Measurements from ENCODE around the gene FBXL16.

The FBXL16 gene

DNA sequence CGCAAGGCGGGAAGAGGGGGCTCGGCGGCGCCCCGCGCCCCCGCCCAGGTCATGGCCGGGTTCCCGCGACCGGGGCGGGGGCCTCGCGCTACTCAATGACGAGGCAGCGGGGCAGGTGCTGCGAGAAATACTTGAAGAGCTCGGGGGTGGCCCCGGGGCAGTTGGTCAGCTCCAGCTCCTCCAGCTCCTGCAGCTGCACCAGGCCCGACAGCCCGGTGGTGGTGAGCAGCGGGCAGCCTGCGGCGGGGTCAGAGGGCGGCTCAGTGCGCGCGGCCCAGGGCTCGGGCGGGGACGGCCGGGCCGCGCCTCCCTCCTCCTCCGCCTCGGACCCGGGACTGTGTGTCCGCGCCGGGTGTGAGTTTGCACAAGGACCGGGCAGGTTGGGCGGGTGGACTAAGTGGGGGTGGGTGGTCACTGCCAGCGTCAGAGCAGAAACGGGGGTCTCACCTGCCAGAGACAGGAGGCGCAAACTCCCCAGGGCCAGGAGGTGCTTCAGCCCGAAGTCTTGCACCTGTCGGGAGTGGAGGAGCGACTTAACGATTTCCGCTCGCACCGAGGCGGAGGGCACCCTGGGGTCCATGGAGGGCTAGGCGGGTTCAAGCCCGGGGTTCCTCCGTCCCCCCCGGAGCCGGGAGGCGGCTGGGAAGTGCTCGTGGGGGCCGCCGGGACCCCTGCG lies 11.3 kb downstream of the FBXL16 start:
- no peak overlapping the region for H3K9ac ChIP-seq (ENCODE audit: low read depth, low read length, poor library complexity, severe bottlenecking)
- H3K4me3 ChIP-seq (ENCODE audit: low read length, poor library complexity, severe bottlenecking), result no peak overlapping the region
- no peaks in the 10 kb centered on the region for H3F3A ChIP-seq (ENCODE audit: low read depth)
- TF ChIP-seq EZH2phosphoT487 (IDR thresholded peaks at IDR 0.05; ENCODE audit: borderline replicate concordance), result no peak
- TF ChIP-seq, protein P1, sequence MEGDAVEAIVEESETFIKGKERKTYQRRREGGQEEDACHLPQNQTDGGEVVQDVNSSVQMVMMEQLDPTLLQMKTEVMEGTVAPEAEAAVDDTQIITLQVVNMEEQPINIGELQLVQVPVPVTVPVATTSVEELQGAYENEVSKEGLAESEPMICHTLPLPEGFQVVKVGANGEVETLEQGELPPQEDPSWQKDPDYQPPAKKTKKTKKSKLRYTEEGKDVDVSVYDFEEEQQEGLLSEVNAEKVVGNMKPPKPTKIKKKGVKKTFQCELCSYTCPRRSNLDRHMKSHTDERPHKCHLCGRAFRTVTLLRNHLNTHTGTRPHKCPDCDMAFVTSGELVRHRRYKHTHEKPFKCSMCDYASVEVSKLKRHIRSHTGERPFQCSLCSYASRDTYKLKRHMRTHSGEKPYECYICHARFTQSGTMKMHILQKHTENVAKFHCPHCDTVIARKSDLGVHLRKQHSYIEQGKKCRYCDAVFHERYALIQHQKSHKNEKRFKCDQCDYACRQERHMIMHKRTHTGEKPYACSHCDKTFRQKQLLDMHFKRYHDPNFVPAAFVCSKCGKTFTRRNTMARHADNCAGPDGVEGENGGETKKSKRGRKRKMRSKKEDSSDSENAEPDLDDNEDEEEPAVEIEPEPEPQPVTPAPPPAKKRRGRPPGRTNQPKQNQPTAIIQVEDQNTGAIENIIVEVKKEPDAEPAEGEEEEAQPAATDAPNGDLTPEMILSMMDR (conservative IDR thresholded peaks at IDR 0.05; ENCODE audit: low read length), result no peak
- no peaks in the 10 kb centered on the region for H3K9me3 ChIP-seq (ENCODE audit: insufficient read depth, low read depth, low read length)
- peaks cover 5% of the 10 kb centered on the region for H3K4me1 ChIP-seq (ENCODE audit: insufficient read depth, low read length, poor library complexity, severe bottlenecking)
- H3K79me2 ChIP-seq (ENCODE audit: insufficient read depth, low read length), result peaks cover 5% of the 10 kb centered on the region
- no peak overlapping the region for H2AFZ ChIP-seq (ENCODE audit: low read length)
- H4K20me1 ChIP-seq (ENCODE audit: insufficient read depth, low read length, poor library complexity, severe bottlenecking), result no peaks in the 10 kb centered on the region
- H3K36me3 ChIP-seq (ENCODE audit: insufficient read depth, low read length), result no peaks in the 10 kb centered on the region
- H3K4me2 ChIP-seq (ENCODE audit: low read depth, low read length, poor library complexity, severe bottlenecking), result no peak overlapping the region
- no peaks in the 10 kb centered on the region for H3K27me3 ChIP-seq (ENCODE audit: insufficient read depth, low read length, poor library complexity, severe bottlenecking)
- no peaks in the 10 kb centered on the region for H3K9me2 ChIP-seq (replicated peaks; ENCODE audit: low read depth, low read length)

DNA sequence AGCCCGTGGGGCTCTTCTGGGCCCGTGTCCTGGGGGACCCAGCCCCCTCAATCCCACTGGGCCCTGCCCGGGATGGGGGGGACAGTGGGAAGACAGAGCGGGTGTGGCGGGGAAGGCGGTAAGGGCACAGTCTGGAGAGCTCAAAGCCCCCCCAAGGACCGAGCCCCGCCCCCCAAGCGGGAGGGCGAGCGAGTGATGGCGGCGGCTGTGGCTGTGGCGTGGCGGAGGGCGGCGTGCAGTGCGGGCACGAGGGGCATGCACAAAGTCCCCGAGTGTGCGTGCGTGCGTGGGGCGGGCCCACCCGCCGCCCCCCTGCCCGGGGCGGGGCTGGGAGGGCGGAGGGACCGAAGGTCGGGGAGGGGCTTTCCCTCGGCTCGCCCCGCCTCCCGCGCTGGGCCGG lies 11.8 kb downstream of the FBXL16 start:
- no peak overlapping the region for H3K4me3 ChIP-seq (ENCODE audit: low read length, poor library complexity, severe bottlenecking)
- no peaks in the 10 kb centered on the region for H3F3A ChIP-seq (ENCODE audit: low read depth)
- H3K9me3 ChIP-seq (ENCODE audit: insufficient read depth, low read depth, low read length), result no peaks in the 10 kb centered on the region
- H2AFZ ChIP-seq (ENCODE audit: low read length), result no peak overlapping the region
- peaks cover 9% of the 10 kb centered on the region for H3K4me1 ChIP-seq (ENCODE audit: insufficient read depth, low read length, poor library complexity, severe bottlenecking)
- H3K4me2 ChIP-seq (ENCODE audit: low read depth, low read length, poor library complexity, severe bottlenecking), result no peak overlapping the region
- H3K27me3 ChIP-seq (ENCODE audit: insufficient read depth, low read length, poor library complexity, severe bottlenecking), result no peaks in the 10 kb centered on the region
- H3K9ac ChIP-seq (ENCODE audit: low read depth, low read length, poor library complexity, severe bottlenecking), result no peak overlapping the region
- no peaks in the 10 kb centered on the region for H3K36me3 ChIP-seq (ENCODE audit: insufficient read depth, low read length)
- TF ChIP-seq, protein P1 (conservative IDR thresholded peaks at IDR 0.05; ENCODE audit: low read length), result no peak
- TF ChIP-seq EZH2phosphoT487 (IDR thresholded peaks at IDR 0.05; ENCODE audit: borderline replicate concordance), result no peak
- H3K79me2 ChIP-seq (ENCODE audit: insufficient read depth, low read length), result peaks cover 8% of the 10 kb centered on the region
- H4K20me1 ChIP-seq (ENCODE audit: insufficient read depth, low read length, poor library complexity, severe bottlenecking), result no peaks in the 10 kb centered on the region
- no peaks in the 10 kb centered on the region for H3K9me2 ChIP-seq (replicated peaks; ENCODE audit: low read depth, low read length)

DNA sequence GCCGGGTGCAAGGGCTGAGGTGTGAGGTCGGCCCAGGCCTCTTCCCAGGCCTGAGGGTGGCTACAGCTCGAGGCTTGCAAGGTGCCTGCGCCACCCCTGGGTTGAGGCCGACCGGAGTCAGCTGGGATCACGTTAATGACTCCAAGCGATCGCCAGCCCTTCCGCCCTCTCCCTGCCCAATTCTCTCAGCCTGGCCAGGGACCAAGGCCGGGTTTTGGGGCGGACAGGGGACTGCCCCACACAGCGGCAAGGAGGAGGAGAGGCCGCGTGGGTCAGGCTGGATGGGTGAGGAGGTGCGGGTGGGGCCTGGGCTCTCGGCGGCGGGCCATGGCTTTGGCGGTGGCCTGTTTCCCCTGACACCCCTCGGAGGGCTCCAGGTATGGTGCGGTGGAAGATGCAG lies 12.2 kb downstream of the FBXL16 start:
- H3K79me2 ChIP-seq (ENCODE audit: insufficient read depth, low read length), result peaks cover 8% of the 10 kb centered on the region
- no peaks in the 10 kb centered on the region for H3K36me3 ChIP-seq (ENCODE audit: insufficient read depth, low read length)
- no peaks in the 10 kb centered on the region for H4K20me1 ChIP-seq (ENCODE audit: insufficient read depth, low read length, poor library complexity, severe bottlenecking)
- H3K4me1 ChIP-seq (ENCODE audit: insufficient read depth, low read length, poor library complexity, severe bottlenecking), result peaks cover 9% of the 10 kb centered on the region
- no peaks in the 10 kb centered on the region for H3K27me3 ChIP-seq (ENCODE audit: insufficient read depth, low read length, poor library complexity, severe bottlenecking)
- TF ChIP-seq, protein P1 (conservative IDR thresholded peaks at IDR 0.05; ENCODE audit: low read length), result no peak
- TF ChIP-seq EZH2phosphoT487 (IDR thresholded peaks at IDR 0.05; ENCODE audit: borderline replicate concordance), result no peak
- H3K9me2 ChIP-seq (replicated peaks; ENCODE audit: low read depth, low read length), result no peaks in the 10 kb centered on the region
- no peak overlapping the region for H3K4me3 ChIP-seq (ENCODE audit: low read length, poor library complexity, severe bottlenecking)
- no peak overlapping the region for H2AFZ ChIP-seq (ENCODE audit: low read length)
- H3K4me2 ChIP-seq (ENCODE audit: low read depth, low read length, poor library complexity, severe bottlenecking), result no peak overlapping the region
- H3K9ac ChIP-seq (ENCODE audit: low read depth, low read length, poor library complexity, severe bottlenecking), result no peak overlapping the region
- no peaks in the 10 kb centered on the region for H3F3A ChIP-seq (ENCODE audit: low read depth)
- H3K9me3 ChIP-seq (ENCODE audit: insufficient read depth, low read depth, low read length), result no peaks in the 10 kb centered on the region

Data from Loucy (cell line).